ENCODE data around the gene GMDS.

The GMDS gene

DNA sequence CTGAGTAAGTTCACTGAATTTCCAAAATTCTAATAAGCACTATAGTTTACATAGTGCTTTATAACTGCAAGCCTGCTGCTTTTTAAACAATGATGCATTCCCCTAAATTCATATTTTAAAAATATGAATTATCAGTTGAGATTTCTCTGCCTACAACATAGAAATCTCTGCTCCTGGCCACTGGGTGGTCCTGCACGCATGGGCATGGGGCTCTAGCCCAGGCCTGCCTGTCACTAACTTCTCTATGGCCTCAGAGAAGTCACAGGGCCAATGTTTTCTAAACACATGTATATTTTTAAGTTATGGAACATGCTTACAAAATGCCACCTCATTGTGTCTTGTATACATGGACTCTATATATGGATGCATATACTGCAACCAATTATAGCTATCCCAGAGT lies 424.7 kb downstream of the GMDS start:
- no peak for DNase-seq

DNA sequence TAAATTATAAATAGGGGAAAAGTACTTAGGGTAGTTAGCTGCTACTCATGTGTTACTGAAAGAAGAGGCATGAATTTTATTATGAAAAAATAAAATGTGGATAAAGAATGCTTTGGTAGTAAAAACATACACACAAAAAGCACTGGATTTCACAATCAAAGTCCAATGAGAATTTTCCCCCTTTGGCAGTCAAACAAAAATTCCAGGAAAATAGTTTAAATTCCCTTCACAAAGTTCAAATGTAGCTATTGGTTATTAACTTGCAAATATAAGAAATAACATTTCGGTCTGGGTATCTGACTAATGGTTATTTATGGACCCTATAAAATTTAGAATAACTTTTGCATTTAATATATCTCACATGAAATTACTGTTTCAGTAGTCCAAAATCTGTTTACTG lies 425.2 kb downstream of the GMDS start:
- no peak for DNase-seq

DNA sequence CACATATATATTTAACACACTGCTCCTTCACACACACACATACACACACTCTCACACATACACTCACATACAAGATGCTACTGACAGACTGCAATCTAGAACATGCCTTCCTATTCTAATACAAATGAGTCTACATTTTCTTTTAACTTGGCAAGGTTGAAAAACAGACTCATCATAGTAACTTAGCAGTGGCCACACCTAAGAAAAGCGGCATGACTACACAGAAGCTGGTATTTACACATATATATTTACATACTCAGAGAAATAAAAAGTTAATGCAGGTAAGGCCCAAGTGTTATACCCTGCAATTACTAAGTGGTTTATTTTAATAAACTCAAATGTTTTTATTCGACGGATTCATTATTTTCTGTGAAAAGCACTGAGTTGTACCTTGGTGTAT lies 426.4 kb downstream of the GMDS start:
- no peak for DNase-seq

DNA sequence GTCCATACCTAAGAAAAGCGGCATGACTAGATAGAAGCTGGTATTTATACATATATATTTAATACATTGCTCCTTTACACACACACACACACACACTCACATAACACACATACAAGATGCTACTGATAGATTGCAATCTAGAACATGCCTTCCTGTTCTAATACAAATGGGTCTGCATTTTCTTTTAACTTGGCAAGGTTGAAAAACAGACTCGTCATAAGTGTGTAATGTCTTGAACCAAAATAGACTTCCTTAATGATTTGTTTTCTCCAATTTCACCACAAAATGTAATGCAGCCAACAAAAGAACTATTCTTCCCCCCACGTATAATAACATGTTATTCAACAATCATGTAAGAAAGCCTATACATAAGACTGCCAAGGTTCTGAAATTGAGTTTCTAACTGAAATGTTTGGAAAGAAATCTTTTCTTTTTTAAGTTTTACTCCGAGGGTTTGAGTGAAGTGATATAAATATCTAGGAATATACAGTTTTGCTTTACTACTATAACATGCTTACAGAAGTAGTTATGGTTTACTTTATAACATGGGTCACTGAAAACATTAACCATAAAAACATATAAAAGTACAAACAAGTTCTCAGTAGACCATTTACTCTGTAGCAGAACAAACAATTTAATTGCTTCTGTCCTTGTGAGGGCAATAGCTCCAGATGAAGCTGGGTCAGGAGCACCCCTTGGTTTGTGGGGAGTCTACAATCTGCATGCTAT lies 428.2 kb downstream of the GMDS start:
- no peak for DNase-seq

DNA sequence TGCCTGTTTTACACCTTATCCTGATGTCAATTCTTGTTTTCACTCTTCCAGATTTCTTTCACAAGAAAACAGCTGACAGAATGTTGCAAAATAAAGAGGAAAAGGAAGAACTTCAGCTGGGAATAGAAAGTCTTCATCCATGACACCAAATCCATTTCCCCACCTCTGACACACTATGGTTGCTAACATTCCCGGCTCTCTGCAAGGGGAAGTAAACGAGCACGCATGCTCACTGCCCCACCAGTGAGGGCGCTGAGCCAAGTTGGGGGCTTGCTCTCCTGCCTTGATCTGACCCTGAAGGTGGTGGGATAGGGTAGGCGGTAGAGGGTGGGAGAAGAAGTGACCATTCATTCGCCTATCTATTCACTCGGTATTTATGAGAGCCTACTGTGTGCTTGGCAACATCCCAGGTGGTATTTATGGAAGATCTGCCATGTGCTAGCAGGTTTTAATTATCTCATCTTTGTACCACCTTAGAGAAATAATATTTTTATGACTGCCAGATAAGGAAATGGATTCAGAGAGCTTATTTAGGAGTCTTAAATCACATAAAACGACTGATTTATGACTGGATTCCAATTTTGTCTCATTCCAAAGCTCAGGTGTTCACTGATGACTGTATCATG lies 429.5 kb downstream of the GMDS start:
- no peak for DNase-seq

DNA sequence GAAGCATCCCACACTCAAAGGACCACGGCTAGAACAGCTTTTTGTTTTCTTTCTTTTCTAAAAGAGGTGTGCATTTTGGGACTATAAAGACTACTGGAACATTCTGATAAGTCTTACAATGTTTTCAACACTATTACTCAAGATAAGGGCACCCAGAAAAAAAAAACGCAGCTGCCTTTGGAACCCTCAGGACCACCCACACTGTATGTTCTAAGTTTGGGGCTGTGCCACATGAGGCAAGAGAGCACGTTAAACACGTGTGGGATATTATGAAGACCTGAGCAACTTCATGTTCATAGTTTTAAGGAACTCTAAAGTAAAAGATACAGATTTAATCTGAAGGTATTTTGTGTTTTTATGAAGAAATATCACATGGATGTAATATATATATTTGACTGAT lies 431.1 kb downstream of the GMDS start:
- DNase-seq, result no peak

DNA sequence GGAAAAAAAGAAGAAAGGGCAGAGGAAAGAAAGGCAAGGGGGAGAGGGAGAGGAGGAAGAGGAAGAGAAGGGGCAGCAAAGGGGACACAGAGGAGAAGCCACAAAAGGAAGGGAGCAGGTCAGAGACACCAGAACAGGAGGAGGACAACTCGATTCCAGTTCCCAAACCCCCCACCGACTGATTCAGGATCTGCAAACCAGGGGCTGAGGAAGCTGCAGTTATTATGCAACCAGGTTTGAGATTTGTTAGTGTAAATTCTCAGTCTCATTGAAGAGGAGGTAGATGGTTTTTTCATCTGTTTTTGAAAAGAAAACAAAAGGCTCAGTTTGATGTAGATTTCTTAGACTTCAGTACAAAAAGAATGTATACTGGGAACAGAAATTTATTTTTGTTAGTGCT lies 432.9 kb downstream of the GMDS start:
- no peak for DNase-seq

DNA sequence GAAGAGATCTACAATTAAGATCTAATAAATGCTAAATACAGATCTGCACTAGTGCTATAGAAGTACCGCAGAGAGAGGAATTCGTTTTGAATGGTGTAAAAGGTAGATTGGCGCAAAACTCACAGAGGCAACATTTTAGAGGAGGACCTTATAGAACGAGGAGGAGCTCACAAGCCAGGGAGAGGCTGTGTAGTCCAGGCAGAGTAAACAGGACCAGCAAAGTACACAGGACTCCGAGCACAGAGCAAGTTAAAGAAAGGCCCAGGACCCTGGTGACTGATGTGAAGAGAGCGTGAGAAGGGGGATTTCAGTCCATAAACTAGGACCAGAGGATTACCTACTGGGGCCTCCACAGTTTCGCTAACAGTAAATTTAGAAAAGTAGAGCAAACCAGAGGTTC lies 433.4 kb downstream of the GMDS start:
- no peak for DNase-seq

DNA sequence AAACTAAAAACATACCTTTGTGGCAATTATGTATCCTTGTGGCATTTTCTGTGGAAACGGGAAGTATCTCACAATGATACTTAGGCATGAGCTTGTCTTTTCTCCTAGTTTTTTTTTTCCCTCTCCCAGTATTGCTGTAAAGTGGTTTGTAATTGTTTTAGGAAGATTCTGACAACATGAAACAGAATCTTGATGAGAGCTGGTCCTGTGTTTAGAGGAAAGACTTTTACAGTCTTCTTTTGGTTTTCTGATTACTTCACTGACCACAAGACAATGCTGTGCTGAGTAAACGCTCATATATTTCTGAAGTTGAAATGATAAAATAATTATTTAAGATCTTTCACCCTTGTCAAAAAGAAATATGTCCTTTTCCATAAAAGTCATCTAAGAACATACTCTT lies 434.5 kb downstream of the GMDS start:
- no peak for DNase-seq

DNA sequence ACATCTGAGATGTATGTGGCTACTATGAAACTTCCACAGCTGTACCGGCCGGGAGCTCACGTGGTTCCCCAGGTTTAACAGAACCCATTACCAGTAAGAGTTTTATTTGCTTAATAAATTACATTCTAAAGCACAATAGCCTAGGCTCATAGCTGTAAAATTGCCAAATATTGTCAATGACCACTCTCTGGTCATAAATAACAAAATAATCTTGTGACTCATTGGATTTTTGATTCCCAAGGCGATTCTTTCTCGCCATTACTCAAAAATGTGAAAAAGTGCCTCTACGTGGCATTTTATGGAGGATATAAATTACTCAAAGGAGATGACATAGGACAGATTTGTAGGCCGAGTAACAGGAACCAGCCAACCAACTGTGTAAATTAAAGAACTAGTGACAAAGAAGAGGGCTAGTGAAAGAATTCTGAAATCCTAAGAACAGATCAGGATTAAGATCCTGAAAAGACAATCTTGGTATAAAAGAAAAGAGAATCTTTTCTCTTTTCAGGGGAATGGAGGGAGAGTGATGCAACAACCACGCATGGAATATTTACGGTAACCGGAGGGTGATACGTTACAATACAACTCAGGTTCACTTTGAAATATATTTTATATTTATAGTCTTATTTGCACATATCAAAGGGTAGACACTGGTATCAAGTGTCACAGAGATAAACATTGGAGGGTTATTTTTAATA lies 436.0 kb downstream of the GMDS start:
- no peak for DNase-seq

DNA sequence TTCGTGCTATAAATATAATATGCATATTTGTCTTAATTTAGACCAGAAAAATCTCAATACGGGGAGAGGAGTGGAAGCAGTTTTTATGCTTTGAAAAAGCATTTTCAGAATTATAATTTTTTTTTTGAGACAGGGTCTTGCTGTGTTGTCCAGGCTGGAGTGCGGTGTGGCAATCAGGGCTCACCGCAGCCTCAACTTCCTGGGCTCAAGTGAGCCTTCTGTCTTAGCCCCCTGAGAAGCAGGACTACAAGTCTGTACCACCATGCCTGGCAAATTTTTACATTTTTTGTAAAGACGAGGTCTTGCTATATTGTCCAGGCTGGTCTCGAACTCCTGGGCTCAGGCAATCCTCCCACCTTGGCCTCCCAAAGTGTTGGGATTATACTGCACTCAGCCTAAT lies 438.5 kb downstream of the GMDS start:
- no peak for DNase-seq

DNA sequence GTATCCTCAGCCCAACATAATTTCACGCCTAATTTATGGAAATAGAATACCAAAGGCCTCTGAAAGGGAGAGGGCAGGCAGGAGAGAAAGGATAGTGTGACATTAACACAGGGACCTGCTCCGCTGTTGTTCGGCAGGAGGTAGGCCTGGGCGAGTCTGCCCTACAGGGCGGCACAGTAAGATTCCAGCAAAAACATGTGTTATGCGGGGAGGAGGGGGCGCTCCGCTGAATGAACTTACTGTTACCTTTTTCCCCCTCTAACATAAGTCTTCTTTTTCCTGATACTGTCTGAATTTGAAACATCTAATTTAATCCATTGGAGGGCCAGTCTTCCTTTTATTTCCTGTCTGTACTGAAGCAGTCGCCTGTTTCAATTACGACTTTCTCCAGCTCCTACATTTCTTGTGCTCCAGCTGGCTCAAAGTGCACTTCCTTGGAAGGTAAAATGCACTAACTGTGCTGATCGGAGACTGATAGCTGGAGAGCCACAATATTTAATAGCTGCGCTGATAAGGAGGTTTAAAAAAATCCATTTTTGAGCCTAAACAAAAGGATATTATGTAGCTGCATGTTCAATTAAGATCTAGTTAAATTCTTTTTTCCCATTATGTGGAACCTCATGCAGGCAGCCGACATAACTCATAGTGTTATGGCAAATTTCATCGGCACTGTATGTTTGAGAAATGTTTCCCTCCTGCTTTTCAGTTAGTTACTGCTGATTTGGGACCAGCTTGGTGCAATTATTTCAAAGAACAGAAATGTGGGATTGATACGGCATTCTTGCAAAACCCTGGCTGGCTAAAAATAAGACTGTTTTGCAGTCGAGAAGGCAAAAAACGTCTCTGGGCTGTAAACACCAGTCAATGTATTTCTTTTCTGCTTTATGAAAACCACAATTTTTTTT lies 442.7 kb downstream of the GMDS start:
- no peak for DNase-seq

DNA sequence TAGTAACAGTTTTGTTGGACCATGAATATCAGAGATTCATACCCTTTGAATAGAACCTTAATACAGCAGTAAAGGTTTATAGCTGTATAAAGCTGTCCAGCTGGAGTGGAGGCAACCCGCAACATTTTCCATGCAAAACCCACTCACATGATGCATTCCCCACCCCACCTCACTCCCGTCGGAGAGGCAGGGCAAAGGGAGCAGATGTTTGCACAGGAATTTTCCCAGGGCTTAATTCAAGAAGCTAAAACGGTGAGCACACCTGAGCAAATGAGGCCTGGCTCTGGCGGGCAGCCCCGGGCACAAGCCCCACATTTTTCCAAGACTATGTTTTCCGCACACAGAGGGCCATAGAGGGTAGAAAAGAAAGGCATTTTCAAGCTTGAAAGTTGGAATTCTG lies 444.0 kb downstream of the GMDS start:
- no peak for DNase-seq

DNA sequence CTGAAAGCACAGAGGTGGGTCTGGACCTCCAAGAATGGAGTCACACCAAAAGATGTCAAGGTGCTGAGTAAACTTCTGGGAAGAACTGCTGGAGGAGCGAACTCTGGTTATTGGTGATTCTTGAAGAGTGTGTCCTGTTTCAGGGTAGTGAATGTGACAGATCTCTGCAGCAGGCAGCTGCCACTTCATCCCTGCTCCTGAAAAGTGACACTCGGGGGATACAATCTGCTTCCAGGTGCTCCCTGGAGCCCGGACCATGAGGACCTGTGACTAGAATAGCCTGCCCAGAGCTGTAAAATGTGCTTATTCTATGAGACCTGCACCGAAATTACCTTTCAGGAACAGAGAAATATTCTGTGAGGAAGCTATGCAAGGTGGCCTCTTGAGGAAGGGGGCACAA lies 444.6 kb downstream of the GMDS start:
- DNase-seq, result no peak

DNA sequence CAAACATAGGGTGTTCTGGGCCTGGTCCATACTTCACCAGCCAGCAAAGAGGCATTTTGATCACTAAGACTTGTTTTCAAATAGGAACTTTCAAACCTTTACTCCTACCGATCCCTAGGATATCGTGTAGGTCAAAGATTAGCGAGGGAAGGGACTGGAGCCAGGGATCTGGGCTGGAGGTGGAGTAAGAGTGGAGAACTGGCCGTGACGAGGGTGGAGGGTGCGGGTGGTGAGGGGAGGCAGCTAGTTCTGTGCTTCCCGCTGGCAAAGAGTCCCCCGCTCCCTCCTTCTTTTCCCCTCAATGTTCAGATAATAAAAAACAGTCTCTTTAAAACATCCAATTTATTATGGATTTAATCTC lies 446.5 kb downstream of the GMDS start:
- DNase-seq, result no peak

DNA sequence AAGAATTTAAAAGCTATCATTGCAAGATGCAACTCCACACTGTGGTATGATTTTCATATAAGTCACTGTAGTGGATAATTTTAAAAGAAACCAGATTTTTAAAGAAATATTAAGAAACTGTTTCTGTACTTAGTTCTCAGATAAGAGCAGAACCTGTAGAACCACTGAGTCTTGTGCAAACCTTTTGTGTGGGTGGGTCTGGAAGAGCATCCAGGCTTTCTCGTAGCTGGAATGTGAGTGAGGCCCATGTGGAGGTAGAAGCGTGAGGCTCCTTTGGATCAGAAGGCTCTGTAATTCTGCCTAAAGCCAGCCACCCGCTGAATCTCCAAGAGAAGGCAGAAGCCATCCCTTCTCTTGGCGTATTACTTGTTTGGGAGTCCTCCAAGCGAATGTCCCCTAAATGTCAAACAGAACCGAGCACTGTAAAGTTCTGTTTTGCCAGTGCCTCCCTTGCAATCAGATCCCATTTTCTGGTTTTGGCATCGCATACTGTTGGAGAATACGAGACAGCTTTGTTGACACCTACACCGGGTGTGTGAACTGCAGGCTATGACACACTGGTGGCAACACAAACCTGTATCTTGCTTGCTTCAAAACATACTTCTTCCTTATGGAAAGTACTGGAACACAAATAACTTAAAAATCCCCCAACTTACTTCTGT lies 447.0 kb downstream of the GMDS start:
- DNase-seq, result no peak

DNA sequence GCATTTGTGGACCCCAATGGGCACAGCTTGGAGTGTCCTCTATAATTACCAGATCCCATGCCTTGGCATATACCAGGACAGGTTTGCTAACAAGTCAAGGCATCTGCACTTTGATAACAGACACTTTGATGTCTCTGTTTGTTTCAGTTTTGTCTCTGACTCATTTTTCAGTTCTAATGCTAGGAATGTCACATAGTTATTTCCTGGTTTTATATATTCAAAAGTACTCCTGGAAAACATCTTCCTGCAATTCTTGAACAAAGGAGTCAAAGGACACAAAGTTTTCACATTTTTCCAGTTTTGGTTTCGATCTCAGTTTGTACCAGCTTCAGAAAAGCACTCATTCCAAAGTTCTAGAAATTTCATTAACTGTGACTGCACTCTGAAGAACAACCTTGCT lies 447.6 kb downstream of the GMDS start:
- DNase-seq, result no peak

DNA sequence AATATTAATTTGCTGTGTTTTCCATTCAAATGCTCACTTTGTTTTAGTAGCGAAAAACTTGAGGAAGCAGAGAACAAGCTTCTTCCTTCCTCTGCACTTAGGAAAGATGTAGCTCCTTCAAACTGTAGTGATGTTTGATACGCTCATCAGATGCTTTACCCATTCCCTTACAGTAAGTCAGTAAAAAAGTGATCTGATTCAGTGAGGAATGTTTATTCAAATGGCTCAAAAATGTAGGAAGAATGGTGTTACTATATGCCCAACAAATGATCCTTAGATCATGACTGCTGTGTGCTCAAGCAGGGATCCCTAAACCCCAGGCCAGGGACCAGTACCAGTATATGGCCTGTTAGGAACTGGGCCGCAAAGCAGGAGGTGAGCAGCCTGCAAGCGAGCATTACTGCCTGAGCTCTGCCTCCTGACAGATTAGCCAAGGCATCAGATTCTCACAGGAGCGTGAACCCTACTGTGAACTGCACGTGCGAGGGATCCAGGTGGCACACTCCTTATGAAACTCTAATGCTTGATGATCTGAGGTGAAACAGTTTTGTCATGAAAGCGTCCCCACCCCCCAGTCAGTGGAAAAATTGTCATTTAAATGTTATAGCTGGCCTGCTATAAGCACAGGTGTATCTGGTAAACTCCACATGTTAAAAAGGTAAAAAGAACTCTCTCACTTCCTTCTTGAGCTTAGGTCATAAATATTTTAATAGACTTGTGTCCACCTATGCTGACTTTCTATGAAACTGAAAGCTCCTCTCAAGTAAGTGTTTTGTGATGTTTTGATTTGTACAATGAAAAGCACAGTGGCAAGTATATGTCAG lies 448.5 kb downstream of the GMDS start:
- no peak for DNase-seq

DNA sequence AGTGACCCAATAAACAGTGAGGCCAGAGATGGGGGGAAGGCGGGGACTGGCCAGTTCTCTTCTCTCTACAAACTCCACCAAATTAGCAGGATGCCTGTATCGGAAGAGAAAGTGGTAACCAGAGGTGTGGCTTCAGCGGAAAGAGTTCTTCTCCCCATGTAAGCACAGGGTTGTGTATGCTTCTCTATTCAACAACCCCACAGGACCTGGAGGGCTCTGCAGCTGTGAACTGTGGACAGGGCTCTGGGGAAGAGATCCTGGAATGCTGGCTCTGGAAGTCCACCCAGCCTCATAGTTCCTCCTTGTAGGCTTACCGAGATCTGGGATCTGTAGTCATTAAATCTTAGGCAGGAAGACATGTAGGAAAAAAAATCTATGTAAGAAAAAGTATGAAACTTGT lies 449.5 kb downstream of the GMDS start:
- DNase-seq, result no peak

DNA sequence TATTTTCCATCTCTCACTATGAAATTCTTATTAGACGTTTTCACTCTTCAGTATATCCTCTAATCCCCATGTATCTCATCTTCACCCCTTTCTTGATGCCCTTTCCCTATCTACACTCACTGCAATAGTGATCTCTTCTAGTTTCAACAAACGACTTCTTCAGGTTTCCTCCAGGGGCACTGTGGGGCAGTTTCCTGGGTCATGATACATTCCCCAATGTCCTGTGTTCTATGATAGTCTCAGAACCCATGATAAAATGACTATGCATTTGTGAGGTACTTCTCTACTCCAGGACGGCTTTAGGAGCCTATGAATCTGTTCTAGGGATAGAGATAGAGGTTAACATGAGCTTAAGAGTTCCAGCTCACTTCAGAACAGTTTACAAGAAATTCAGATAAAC lies 452.4 kb downstream of the GMDS start:
- no peak for DNase-seq

DNA sequence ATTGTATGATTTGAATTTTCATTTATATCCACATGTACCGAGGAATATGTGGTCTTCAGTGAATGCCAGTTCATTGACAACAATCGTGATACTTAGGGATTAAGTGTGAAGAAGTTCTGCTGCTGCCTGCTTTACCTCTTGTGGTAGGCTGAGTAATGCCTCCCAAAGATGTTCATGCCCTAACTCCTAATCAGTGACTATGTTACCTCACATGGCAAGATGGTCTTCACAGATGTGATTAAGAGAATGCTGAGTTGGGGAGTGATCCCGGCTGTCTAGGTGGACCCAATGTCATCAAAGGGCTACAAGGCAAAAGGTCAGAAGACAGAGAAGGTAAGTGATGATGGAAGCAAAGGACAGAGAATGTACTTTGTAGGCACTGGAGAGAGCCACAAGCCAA lies 454.7 kb downstream of the GMDS start:
- DNase-seq, result no peak

DNA sequence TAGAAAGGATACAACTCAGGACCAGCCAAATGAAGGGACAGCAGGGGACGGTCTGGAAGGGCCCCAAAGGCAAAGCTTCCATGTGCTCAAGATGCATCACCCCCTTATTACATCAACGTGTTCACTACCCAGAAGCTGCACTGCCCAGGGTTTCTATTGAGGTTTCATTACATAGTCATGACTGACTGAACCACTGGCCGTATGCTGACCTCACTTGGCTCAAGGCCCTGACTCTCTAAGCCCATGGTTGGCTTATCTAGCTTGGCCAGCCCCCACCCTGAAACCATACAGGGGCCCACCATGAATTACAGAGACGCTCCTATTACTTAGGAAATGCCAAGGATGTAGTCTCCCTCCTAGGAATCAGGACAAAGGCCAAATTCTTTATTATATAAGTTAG lies 456.3 kb downstream of the GMDS start:
- DNase-seq, result no peak
